T-helper 2 cell treated with Interferon-gamma antibody and Interleukin-4, amounts not matched to agents 5 μg/mL and 100 μg/mL, for 36 hours (primary cell): ENCODE measurements around the gene BBC3.
A peak's percentile ranks its signal among the peaks of the same experiment; 100 is the strongest.
"Not testable (repeated sequence)": the region's sequence is repeated elsewhere in the genome, so short reads cannot be mapped to it uniquely, and the experiment has no call there.

Experiments
- DNase-seq: peaks from one replicate; pipeline ENCODE4 v3.0.0; 2021; ENCODE audit warnings: low spot score
- H3K27ac Mint-ChIP-seq: one replicate; pipeline ENCODE4 v1.8.0; 2021; ENCODE audit warnings: mild to moderate bottlenecking, mixed read lengths
- H3K27me3 Mint-ChIP-seq: one replicate; pipeline ENCODE4 v1.8.0; 2021; ENCODE audit warnings: low read depth, mixed read lengths
- H3K36me3 Mint-ChIP-seq: one replicate; pipeline ENCODE4 v1.8.0; 2021; ENCODE audit warnings: low read depth, mixed read lengths
- H3K4me1 Mint-ChIP-seq: one replicate; pipeline ENCODE4 v1.8.0; 2021; ENCODE audit warnings: low read depth, mixed read lengths
- H3K4me3 Mint-ChIP-seq: one replicate; pipeline ENCODE4 v1.8.0; 2022; ENCODE audit warnings: mild to moderate bottlenecking, moderate library complexity, mixed read lengths
- H3K9me3 Mint-ChIP-seq: one replicate; pipeline ENCODE4 v1.8.0; 2021; ENCODE audit warnings: mixed read lengths

Gene BBC3

DNA sequence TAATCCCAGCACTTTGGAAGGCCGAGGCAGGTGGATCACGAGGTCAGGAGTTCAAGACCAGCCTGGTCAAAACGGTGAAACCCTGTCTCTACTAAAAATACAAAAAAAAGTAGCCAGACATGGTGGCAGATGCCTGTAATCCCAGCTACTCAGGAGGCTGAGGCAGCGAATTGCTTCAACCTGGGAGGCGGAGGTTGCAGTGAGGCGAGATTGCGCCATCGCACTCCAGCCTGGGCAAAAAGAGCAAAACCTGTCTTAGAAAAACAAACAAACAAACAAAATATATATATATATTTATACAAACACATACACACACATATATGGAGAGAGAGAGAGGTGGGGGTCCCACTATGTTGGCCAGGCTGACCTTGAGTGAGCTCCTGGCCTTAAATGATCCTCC lies 22.0 kb upstream of the BBC3 start:
- not testable (repeated sequence) for H3K9me3 Mint-ChIP-seq, H3K4me3 Mint-ChIP-seq, H3K27me3 Mint-ChIP-seq, H3K27ac Mint-ChIP-seq, DNase-seq, H3K36me3 Mint-ChIP-seq
- peaks cover 15% of the 10 kb centered on the region for H3K4me1 Mint-ChIP-seq

- no peak overlapping the region for H3K4me3 Mint-ChIP-seq
- no peaks in the 10 kb centered on the region for H3K9me3 Mint-ChIP-seq
- H3K36me3 Mint-ChIP-seq = peaks cover 3% of the 10 kb centered on the region
- DNase-seq = peak; percentile 75
- peaks cover 16% of the 10 kb centered on the region for H3K4me1 Mint-ChIP-seq
- peak overlapping the region; percentile 79 for H3K27ac Mint-ChIP-seq
- no peaks in the 10 kb centered on the region for H3K27me3 Mint-ChIP-seq
Observed at GRCh38 chr19:47247308-47247990, 16.4 kb upstream of the BBC3 start.

GRCh38 chr19:47243776-47244547 lies 13.0 kb upstream of the BBC3 start:
- Mint-ChIP-seq H3K9me3 (no peaks in the 10 kb centered on the region), H3K36me3 (peaks cover 3% of the 10 kb centered on the region)

DNA sequence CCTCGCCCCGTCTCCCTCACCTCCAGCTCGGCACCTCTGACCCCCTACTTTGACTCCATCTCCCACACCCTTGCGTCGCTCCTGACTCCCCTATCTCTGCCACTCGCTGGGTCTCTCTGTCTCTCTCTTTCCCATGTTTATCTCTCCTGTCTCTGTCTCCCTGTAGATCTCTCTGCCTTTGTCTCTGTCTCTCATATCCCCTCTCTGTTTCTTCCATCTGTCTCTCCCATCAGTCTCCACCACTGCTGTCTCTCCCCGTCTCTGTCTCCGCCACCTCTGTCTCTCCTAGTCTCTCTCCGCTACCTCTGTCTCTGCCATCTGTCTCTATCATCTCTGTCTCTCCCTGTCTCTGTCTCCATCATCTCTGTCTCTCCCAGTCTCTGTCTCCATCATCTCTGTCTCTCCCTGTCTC lies 12.4 kb upstream of the BBC3 start:
- H3K4me3 Mint-ChIP-seq = peak overlapping the region; percentile 86

More at GRCh38 chr19:47243776-47244547, 13.0 kb upstream of the BBC3 start:
- Mint-ChIP-seq H3K4me3 (peak overlapping the region; percentile 86), H3K27me3 (peaks cover 3% of the 10 kb centered on the region), H3K27ac (peak overlapping the region; percentile 92), H3K4me1 (peaks cover 21% of the 10 kb centered on the region)
- DNase-seq = peak; percentile 94

GRCh38 chr19:47241919-47242577 lies 11.0 kb upstream of the BBC3 start:
- peaks cover 22% of the 10 kb centered on the region for H3K4me1 Mint-ChIP-seq
- no peak overlapping the region for H3K27ac Mint-ChIP-seq
- no peak overlapping the region for H3K4me3 Mint-ChIP-seq
- H3K27me3 Mint-ChIP-seq = peaks cover 3% of the 10 kb centered on the region
- H3K36me3 Mint-ChIP-seq = peaks cover 3% of the 10 kb centered on the region
- H3K9me3 Mint-ChIP-seq = no peaks in the 10 kb centered on the region
- no peak for DNase-seq

More for the DNA sequence above, 12.4 kb upstream of the BBC3 start:
- no peak for DNase-seq
- no peaks in the 10 kb centered on the region for H3K9me3 Mint-ChIP-seq
- H3K27ac Mint-ChIP-seq = peak overlapping the region; percentile 92
- H3K36me3 Mint-ChIP-seq = peaks cover 3% of the 10 kb centered on the region
- H3K27me3 Mint-ChIP-seq = peaks cover 3% of the 10 kb centered on the region
- peaks cover 24% of the 10 kb centered on the region for H3K4me1 Mint-ChIP-seq

DNA sequence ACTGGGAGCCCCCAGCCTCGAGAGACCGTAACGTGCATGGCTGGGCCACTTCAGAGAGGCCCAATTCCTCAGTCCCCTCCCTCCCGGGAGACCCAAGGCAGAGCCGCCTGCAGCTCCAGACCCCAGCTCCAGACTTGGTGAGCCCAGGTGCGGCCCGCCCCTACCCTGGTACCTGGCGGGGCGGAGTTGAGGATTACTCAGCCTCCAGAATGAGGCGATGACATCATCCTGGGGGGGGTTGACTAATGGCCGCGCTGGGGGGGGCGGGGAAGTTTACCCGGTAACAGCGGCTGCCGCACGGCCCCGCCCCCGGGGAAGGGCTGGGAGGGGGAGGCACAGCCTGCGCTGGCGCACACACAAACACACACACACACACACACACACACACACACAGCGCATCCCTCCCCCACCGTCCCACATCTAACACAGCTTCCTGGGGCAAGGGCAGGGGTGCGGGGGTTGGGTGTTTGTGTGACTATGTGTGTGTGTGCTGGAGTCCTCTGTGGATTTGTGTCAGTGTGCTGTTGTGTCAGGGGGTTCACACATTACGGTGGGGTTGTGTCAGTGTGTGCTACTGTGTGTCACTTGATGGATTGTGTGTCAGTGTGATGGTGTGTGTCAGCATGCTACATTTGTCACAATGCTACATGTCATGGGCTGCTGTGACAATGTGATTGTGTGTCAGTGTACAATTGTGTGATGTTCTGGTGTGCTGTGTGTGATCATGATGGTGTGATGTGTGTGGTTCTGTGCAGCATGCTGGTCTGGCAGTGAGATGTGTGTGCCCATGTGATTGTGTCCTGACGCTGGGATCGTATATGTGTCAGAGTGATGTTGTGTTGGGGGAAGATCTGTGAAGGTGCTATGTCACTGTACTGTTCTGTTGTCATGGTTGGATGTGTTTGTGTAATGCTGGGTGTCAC lies 10.3 kb upstream of the BBC3 start:
- Mint-ChIP-seq H3K9me3 (no peaks in the 10 kb centered on the region), H3K4me1 (peaks cover 22% of the 10 kb centered on the region), H3K27ac (no peak overlapping the region), H3K36me3 (peaks cover 3% of the 10 kb centered on the region), H3K4me3 (peak overlapping the region; percentile 37), H3K27me3 (peaks cover 4% of the 10 kb centered on the region)
- peak; percentile 73 for DNase-seq

DNA sequence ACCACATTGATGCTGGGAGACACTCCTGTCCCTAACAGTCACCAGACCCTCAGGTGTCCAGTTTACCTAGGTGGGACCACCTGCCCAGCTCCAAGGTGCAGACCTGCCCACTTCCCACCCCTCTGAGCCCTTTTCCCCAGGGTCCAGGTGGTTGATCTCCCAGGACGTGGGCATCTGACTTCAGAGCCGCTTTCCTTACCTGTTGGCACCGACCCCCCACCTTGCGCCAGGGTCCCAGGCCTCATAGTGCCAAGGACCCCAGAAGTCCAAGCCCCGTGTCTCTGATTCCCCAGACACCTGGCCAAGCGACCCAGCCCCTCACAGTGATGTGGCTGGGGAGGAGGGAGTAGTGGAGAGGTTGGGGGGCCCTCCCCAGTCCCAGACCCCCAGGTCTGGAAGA lies 9.6 kb upstream of the BBC3 start:
- Mint-ChIP-seq H3K4me1 (peaks cover 22% of the 10 kb centered on the region), H3K36me3 (peaks cover 3% of the 10 kb centered on the region), H3K9me3 (no peaks in the 10 kb centered on the region), H3K27ac (no peak overlapping the region), H3K4me3 (peak overlapping the region; percentile 37), H3K27me3 (peaks cover 5% of the 10 kb centered on the region)
- DNase-seq = no peak

DNA sequence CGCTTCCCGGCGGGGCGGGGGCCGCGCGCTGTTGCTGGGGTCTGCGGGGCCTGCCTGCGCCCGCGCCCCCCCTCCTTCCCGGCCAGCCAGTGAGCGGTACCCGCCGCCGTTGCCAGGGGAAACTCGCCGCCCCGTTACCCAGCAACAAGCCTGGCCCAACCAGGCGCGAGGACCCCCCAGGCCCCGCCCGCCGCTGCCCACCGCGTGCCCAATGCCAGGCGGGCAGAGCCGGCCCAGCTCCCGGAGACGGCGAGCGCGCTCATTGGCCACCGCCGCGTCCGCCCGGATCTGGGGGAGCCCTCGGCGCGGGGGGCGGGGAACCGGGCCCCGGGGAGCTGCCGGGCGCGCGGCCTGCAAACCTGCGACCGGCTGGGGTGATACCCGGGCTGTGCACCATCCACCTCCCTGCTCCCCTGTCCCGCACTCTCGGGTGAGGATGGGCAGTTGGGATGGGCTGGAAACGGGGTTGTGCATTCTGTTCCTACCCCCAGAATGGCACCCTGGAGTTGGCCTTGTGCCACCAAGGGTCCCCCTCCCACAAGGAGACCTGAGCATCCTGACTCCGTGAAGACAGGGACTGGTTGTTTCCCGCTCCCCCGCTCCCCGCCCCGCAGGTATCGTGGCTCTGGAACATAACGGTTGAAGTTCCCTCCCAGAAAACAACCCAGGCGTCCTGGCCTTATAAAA lies 8.8 kb upstream of the BBC3 start:
- H3K4me1 Mint-ChIP-seq = peaks cover 19% of the 10 kb centered on the region
- H3K36me3 Mint-ChIP-seq = peaks cover 3% of the 10 kb centered on the region
- H3K27me3 Mint-ChIP-seq = peaks cover 7% of the 10 kb centered on the region
- H3K4me3 Mint-ChIP-seq = peak overlapping the region; percentile 18
- no peak overlapping the region for H3K27ac Mint-ChIP-seq
- peak; percentile 39 for DNase-seq
- H3K9me3 Mint-ChIP-seq = no peaks in the 10 kb centered on the region

DNA sequence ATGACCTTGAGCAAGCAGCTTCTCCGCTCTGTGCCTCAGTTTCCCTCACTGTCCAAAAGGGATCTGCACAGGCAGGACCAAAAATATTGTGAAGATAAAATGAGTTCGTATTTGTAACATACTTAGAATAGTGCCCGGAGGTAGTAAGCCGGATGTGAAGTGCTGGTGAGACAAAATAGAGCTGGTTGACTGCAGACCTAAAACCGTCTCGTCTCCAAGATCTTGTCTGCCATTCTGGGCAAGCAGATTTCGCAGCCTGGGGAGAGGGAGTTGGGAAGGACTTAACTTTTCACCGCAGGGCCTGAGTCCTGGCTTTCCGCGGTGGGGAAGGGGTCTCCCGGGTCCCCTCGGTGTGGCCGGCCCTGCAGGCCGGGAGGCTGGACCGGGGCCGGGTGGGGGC lies 8.2 kb upstream of the BBC3 start:
- H3K4me1 Mint-ChIP-seq = peaks cover 16% of the 10 kb centered on the region
- peak overlapping the region; percentile 72 for H3K4me3 Mint-ChIP-seq
- DNase-seq = no peak
- H3K9me3 Mint-ChIP-seq = no peaks in the 10 kb centered on the region
- H3K36me3 Mint-ChIP-seq = peaks cover 3% of the 10 kb centered on the region
- H3K27me3 Mint-ChIP-seq = peaks cover 7% of the 10 kb centered on the region
- peak overlapping the region; percentile 75 for H3K27ac Mint-ChIP-seq

DNA sequence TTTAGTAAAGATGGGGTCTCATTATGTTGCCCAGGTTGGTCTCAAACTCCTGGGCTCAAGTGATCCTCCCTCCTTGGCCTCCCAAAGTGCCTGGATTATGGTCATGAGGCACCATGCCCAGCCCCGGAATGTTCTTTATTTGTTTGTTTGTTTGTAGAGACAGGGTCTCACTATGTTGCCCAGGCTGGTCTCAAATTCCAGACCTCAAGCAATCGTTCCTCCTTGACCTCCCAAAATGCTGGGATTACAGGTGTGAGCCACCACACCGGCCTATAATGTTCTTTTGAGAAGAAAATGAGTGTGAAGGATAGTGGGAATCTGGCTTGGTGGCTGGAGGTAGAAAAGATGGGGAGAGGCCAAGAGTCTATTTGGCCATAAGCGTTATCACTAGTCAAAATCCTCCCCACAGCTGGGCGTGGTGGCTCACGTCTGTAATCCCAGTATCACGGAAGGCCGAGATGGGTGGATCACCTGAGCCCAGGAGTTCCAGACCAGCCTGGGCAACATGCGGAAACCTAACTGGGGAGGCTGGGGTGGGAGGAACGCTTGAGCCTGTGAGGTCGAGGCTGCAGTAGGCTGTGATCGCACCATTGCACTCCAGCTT lies 5.2 kb upstream of the BBC3 start:
- Mint-ChIP-seq H3K4me1 (peaks cover 22% of the 10 kb centered on the region), H3K27ac (no peak overlapping the region), H3K4me3 (no peak overlapping the region), H3K9me3 (no peaks in the 10 kb centered on the region), H3K27me3 (peaks cover 7% of the 10 kb centered on the region), H3K36me3 (no peaks in the 10 kb centered on the region)
- DNase-seq = no peak

DNA sequence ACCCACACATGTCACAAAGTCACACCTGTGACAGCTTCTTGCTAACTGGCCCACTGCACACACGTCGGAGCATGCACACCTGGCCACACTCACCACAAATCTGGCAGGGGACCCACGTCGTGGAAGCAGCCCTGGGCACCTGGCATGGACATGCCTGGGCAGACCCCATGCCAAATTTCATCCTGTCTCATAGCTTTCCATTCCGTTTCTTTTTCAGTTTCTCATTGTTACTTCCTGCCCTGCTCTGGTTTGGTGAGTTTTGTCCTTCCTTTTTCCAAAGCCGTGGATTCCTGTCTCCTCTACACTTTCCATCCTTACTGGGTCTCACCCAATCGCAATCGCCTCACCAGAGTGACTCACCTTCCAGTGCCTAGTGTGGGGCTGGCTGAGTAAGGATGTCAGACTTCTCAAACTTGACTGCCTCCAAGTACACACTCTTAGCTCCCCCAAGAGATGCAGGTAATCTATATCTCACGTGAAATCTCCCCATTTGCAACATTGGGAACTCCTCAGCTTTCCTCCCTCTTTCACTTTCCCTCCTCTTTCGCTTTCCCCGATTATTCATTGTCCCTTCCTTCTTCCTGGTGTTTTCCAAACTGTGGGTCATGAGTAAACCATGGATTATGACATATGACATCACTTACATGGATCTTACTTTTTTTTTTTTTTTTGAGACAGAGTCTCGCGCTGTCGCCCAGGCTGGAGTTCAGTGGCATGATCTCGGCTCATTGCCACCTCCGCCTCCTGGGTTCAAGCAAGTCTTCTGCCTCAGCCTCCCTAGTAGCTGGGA lies 1.6 kb upstream of the BBC3 start:
- DNase-seq = peak; percentile 31
- peak overlapping the region; percentile 69 for H3K4me3 Mint-ChIP-seq

More for the DNA sequence above, 1.6 kb upstream of the BBC3 start:
- Mint-ChIP-seq H3K4me1 (peaks cover 16% of the 10 kb centered on the region), H3K9me3 (no peaks in the 10 kb centered on the region), H3K36me3 (no peaks in the 10 kb centered on the region), H3K27ac (peak overlapping the region; percentile 76), H3K27me3 (peaks cover 4% of the 10 kb centered on the region)
